A549 (cell line): ENCODE data around the gene FCRL3.

ENCODE experiments used
- CTCF ChIP-seq: fragments of >200 bp; sonication (Bioruptor Twin); formaldehyde crosslinking; IDR thresholded peaks from 3 replicates; pipeline ENCODE4 v1.5.1; 2016
- EHMT2 ChIP-seq: fragments of 200-600 bp; sonication (generic); IDR thresholded peaks from 2 replicates; pipeline ENCODE4 v1.6.1; 2016; ENCODE audit warnings: antibody characterized with exemption, low read depth, mild to moderate bottlenecking, moderate library complexity
- EP300 ChIP-seq, 2 experiments: fragments of >200 bp; sonication (Bioruptor Twin); formaldehyde crosslinking; IDR thresholded peaks; 2 replicates in 1 of 2; 3 replicates in 1 of 2; pipeline ENCODE4 v1.6.1; 2016 to 2017
- HDAC2 ChIP-seq: fragments of 200-600 bp; sonication (generic); IDR thresholded peaks from 2 replicates; pipeline ENCODE4 v1.6.1; 2016
- HMGXB4 ChIP-seq: fragments of 250-450 bp; sonication (Bioruptor Pico); IDR thresholded peaks from 2 replicates; pipeline ENCODE4 v1.5.0; 2021; ENCODE audit warnings: mild to moderate bottlenecking, moderate library complexity, borderline replicate concordance
- MAZ ChIP-seq: fragments of 150-350 bp; IDR thresholded peaks from 2 replicates; pipeline ENCODE4 v1.6.1; 2014; ENCODE audit warnings: antibody characterized with exemption, low read depth, low read length, borderline replicate concordance
- PBX3 ChIP-seq: IDR thresholded peaks from 2 replicates; pipeline ENCODE4 v1.6.1; 2012
- PHF8 ChIP-seq: fragments of 200-600 bp; sonication (generic); IDR thresholded peaks from 2 replicates; pipeline ENCODE4 v1.6.1; 2016; ENCODE audit warnings: low read depth, mild to moderate bottlenecking, antibody characterized with exemption, moderate library complexity, borderline replicate concordance
- POLR2A ChIP-seq: IDR thresholded peaks from 2 replicates; pipeline ENCODE4 v1.6.1; 2012; ENCODE audit warnings: mild to moderate bottlenecking, low read length
- RCOR1 ChIP-seq: fragments of 150-350 bp; IDR thresholded peaks from 2 replicates; pipeline ENCODE4 v1.6.1; 2014; ENCODE audit warnings: antibody characterized with exemption, low read length, low read depth
- SREBF2 ChIP-seq: fragments of 450-650 bp; IDR thresholded peaks from 2 replicates; pipeline ENCODE4 v1.6.1; 2014; ENCODE audit warnings: mild to moderate bottlenecking, moderate library complexity

- TF ChIP-seq CTCF (no peak), PBX3 (no peak), PHF8 (no peak), EHMT2 (no peak), EP300 (IDR thresholded peaks at IDR 0.05) (no peak), HDAC2 (no peak), MAZ (no peak), SREBF2 (no peak), HMGXB4 (CRISPR knock-in tag) (no peak), RCOR1 (no peak), POLR2A (no peak)
Observed at GRCh38 chr1:157725221-157725577, 24.6 kb upstream of the FCRL3 start.
